Omental fat pad (tissue), 4 donors: ENCODE data around the gene NME7. TPM values are rescaled to one million over a fixed set of nuclear protein-coding genes. Genes with fewer than 3 reads are reported as not detected.
"Not testable (repeated sequence)": the region's sequence is repeated elsewhere in the genome, so short reads cannot be mapped to it uniquely, and the experiment has no call there.

Source experiments
- ATAC-seq: fragments of 150-250 bp; one replicate; pipeline ENCODE4 v1.9.1; 2016; ENCODE audit warnings: mild to moderate bottlenecking, moderate library complexity; ENCODE audit not compliant: low FRiP score
- DNase-seq: peaks from one replicate; pipeline ENCODE4 v3.0.0-alpha.2; 2019; ENCODE audit warnings: low spot score
- total RNA-seq, 4 donors: library from RNA; depleted of rRNA; stranded (reverse); fragments of >200 nt; gene quantifications; one replicate each; pipeline ENCODE4 v1.1.0, GENCODE V29; 2016
- TF ChIP-seq, protein P1 (sequence below), 3 donors: fragments of 450-650 bp; IDR thresholded peaks; one replicate each; pipeline ENCODE4 v1.5.1; 2016 to 2017; ENCODE audit warnings: antibody characterized with exemption in 3 of 3, mild to moderate bottlenecking in 3 of 3, moderate library complexity in 2 of 3

Gene NME7
- total RNA-seq, 4 donors from 2014 or later: 9.0 to 16.8 (median 9.3) TPM

- TF ChIP-seq, protein P1, sequence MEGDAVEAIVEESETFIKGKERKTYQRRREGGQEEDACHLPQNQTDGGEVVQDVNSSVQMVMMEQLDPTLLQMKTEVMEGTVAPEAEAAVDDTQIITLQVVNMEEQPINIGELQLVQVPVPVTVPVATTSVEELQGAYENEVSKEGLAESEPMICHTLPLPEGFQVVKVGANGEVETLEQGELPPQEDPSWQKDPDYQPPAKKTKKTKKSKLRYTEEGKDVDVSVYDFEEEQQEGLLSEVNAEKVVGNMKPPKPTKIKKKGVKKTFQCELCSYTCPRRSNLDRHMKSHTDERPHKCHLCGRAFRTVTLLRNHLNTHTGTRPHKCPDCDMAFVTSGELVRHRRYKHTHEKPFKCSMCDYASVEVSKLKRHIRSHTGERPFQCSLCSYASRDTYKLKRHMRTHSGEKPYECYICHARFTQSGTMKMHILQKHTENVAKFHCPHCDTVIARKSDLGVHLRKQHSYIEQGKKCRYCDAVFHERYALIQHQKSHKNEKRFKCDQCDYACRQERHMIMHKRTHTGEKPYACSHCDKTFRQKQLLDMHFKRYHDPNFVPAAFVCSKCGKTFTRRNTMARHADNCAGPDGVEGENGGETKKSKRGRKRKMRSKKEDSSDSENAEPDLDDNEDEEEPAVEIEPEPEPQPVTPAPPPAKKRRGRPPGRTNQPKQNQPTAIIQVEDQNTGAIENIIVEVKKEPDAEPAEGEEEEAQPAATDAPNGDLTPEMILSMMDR (IDR thresholded peaks at IDR 0.05): no peak
- ATAC-seq (no peak), DNase-seq (no peak)
These were observed 234.9 kb downstream of the NME7 start for GRCh38 chr1:169132512-169133227.

DNA sequence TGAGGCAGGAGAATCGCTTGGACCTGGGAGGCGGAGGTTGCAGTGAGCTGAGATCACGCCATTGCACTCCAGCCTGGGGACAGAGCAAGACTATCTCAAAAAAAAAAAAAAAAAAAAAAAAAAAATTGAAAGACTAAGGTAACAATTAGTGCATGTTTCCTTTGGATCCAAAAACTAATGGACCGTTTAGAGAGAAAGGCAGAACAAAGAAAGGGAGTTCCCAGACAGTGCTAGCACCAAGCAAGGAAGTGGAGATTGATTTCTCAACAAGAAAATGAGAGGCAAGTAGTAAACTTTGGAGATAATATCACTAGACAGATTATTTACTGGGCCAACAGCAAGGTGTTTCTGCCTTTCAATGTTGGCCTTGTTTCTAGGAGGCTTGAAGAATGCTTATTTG lies 236.9 kb downstream of the NME7 start:
- no peak for ATAC-seq
- DNase-seq: no peak
- TF ChIP-seq, protein P1 (IDR thresholded peaks at IDR 0.05): no peak

- ATAC-seq (no peak), DNase-seq (no peak)
- TF ChIP-seq, protein P1 (IDR thresholded peaks at IDR 0.05): no peak
These were observed 238.3 kb downstream of the NME7 start for GRCh38 chr1:169129109-169129784.

DNA sequence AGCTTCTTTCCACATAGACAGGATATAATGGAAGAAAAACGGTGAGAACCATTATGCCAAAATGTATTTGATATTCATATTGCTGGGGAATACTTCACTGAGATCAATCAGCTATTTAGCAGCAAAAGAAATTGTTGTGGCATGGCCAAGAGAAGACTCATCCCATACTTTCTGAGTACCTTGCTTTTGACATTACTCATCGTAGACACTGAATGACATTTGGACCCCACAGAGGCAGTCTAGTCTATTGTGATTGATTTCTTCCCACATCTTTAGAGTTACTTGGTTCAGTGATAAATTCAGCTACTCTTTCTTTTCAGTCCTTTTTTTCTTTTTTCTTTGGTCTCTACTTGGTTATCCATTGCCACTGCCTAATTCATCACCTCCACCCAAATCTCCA lies 239.0 kb downstream of the NME7 start:
- DNase-seq (no peak), ATAC-seq (no peak)
- TF ChIP-seq, protein P1 (IDR thresholded peaks at IDR 0.05): no peak

- no peak for DNase-seq
- ATAC-seq: no peak
- TF ChIP-seq, protein P1 (IDR thresholded peaks at IDR 0.05): no peak
These were observed 240.3 kb downstream of the NME7 start for GRCh38 chr1:169127305-169127704.

DNA sequence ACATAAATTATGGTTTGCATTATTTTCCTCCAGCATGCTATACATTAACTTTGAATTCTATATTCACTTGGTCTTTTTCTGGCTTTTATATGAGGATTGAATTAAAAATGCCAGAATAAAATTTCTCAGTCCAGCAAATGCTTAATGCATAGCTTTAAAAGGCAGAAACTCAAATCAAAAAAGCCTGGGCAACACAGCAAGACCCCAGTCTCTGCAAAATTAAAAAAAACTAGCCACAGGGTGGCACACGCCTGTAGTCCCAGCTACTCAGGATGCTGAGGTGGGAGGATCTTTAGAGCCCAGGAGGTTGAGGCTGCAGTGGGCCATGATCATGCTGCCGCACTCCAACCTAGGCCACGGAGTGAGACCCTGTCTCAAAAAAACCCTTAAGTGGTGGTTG lies 241.3 kb downstream of the NME7 start:
- ATAC-seq (no peak), DNase-seq (no peak)
- TF ChIP-seq, protein P1 (IDR thresholded peaks at IDR 0.05): no peak

GRCh38 chr1:169125597-169125996 lies 242.0 kb downstream of the NME7 start:
- not testable (repeated sequence) for DNase-seq, ATAC-seq
